ENCODE results near the gene HOXA10.
A peak's percentile ranks its signal among the peaks of the same experiment; 100 is the strongest.

HOXA10 gene

DNA sequence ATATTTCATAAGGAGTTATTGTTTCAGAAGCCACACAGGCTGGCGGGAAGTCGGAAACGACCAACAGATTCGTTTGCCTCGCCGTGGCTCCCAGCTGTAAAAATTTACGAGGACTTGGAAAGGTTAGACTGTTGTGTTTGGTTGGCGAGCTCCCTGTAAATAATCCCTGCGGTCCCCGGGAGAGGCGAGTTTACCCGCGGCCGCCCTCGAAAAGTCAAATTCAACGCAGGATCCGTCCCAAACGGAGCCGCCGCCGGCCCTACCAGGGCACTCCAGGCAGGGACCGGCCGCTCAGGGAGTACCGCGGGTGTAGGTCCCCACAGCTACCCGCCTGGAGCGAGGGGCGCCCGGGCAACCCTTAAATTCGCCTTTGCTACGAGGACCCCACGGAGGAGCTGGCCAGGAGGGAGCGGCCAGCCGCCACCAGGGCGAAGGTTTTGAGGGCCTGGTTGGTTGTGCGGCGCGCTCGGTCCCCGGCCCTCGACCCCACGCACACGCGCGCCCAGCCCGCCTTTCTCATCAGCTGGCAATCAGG, 8.1 kb downstream of the HOXA10 start:
- DNase-seq (ENCODE audit: low read depth) = no peak
- TF ChIP-seq, protein P1, sequence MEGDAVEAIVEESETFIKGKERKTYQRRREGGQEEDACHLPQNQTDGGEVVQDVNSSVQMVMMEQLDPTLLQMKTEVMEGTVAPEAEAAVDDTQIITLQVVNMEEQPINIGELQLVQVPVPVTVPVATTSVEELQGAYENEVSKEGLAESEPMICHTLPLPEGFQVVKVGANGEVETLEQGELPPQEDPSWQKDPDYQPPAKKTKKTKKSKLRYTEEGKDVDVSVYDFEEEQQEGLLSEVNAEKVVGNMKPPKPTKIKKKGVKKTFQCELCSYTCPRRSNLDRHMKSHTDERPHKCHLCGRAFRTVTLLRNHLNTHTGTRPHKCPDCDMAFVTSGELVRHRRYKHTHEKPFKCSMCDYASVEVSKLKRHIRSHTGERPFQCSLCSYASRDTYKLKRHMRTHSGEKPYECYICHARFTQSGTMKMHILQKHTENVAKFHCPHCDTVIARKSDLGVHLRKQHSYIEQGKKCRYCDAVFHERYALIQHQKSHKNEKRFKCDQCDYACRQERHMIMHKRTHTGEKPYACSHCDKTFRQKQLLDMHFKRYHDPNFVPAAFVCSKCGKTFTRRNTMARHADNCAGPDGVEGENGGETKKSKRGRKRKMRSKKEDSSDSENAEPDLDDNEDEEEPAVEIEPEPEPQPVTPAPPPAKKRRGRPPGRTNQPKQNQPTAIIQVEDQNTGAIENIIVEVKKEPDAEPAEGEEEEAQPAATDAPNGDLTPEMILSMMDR (IDR thresholded peaks at IDR 0.05; ENCODE audit: insufficient read depth, low read depth, low read length, missing control alignments) = no peak
- no peak overlapping the region for H3K4me3 ChIP-seq (ENCODE audit: low read length)

DNA sequence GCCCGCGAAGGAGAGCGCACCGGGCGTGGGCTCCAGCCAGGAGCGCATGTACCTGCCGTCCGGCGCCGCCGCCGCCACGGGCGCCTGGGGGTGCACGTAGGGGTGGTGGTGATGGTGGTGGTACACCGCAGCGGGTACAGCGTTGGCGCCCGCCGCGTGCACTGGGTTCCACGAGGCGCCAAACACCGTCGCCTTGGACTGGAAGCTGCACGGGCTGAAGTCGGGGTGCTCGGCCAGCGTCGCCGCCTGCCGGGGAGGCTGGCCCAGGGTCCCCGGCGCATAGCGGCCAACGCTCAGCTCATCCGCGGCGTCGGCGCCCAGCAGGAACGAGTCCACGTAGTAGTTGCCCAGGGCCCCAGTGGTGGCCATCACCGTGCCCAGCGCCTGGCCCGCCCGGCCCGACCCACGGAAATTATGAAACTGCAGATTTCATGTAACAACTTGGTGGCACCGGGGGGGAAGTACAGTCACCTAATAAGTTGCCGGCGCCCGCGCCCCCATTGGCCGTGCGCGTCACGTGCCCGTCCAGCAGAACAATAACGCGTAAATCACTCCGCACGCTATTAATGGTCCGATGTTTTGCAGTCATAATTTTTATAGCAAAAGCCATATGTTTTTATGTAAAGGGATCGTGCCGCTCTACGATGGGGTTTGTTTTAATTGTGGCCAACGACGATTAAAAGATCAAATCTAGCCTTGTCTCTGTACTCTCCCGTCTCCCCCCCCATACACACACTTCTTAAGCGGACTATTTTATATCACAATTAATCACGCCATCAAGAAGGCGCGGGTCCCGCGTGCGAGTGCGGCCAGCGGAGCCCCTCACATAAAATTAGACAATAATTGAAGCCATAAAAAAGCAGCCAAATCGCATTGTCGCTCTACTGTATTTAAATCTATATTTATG, 8.8 kb downstream of the HOXA10 start, which contains the start of gene HOXA9:
Gene HOXA9 (minus strand): TSS at position 449 of the 907 bp plus-strand sequence. CDS start 80 bp downstream, at position 369.
- DNase-seq (ENCODE audit: low read depth) = peak; percentile 53
- TF ChIP-seq, protein P1 (IDR thresholded peaks at IDR 0.05; ENCODE audit: insufficient read depth, low read depth, low read length, missing control alignments) = no peak
- H3K4me3 ChIP-seq (ENCODE audit: low read length) = no peak within 1 kb of the TSS

DNA sequence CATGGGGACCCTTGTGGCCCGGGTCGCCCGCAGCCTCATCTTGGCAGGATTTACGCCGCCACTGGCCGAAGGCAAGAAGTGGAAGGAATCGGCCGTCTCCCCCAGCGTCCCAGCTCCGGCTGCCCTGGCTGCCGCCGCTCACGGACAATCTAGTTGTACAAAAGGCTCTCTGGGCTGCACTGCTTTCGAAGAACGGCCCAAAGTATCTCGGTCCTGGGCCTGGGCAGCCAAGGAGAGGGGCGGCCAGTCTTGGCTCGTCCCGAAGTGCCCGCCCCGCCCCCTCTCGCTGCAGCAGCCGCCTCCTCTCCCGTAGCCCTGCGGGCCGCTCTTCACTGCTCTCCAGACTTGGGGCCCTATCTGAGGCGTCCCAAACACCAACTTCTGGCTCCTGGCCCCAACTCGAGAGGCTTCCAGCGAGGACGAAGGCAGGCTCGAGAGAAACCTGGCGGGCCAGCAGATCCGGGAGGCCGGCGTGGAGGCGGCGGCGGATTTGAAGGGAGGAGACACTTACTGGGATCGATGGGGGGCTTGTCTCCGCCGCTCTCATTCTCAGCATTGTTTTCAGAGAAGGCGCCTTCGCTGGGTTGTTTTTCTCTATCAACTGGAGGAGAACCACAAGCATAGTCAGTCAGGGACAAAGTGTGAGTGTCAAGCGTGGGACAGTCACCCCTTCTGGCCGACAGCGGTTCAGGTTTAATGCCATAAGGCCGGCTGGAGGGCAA, 9.6 kb downstream of the HOXA10 start:
- TF ChIP-seq, protein P1 (IDR thresholded peaks at IDR 0.05; ENCODE audit: insufficient read depth, low read depth, low read length, missing control alignments) = no peak
- no peak overlapping the region for H3K4me3 ChIP-seq (ENCODE audit: low read length)
- DNase-seq (ENCODE audit: low read depth) = no peak

DNA sequence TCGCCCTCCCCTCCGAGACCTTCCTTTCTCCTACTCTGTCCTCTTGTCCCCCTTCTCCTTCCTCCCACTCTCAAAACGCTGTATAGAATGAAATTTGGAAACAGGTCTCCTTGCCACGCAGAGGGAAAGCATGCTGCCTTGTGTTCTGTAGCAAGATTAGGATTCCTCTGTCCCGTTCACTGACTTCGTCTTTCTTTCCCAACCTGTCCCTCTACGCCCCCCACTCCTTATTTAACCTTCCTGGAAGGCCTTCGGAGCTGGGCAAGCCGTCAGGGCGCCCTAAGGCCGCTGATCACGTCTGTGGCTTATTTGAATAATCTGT, 10.1 kb downstream of the HOXA10 start:
- no peak for DNase-seq (ENCODE audit: low read depth)
- H3K4me3 ChIP-seq (ENCODE audit: low read length) = no peak overlapping the region
- TF ChIP-seq, protein P1 (IDR thresholded peaks at IDR 0.05; ENCODE audit: insufficient read depth, low read depth, low read length, missing control alignments) = no peak

DNA sequence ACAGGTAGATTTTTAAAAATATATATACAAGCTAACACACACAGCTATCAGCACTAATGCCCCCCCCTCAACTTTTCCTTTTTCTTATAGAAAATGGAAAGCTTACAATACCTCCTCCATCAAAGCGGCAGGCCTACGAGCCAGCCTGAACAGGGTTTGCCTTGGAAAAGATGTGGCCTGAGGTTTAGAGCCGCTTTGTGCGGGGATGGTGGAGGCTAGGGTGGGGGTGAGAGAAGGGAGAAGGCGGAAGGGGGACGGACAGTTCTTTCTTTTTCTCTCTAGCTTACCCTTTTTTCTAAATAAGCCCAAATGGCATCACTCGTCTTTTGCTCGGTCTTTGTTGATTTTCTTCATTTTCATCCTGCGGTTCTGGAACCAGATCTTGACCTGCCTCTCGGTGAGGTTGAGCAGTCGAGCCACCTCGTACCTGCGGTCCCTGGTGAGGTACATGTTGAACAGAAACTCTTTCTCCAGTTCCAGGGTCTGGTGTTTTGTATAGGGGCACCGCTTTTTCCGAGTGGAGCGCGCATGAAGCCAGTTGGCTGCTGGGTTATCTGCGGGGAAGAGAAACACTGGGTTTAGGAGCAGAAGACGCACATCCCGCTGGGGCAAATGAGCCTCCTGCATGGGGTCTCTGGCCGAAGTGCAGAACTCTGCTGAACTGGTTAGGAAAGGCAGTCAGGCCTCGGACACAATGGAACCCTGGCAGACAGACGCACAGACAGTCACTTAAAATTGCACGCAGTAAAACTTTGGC, 10.7 kb downstream of the HOXA10 start:
- TF ChIP-seq, protein P1 (IDR thresholded peaks at IDR 0.05; ENCODE audit: insufficient read depth, low read depth, low read length, missing control alignments) = no peak
- H3K4me3 ChIP-seq (ENCODE audit: low read length) = no peak overlapping the region
- no peak for DNase-seq (ENCODE audit: low read depth)

DNA sequence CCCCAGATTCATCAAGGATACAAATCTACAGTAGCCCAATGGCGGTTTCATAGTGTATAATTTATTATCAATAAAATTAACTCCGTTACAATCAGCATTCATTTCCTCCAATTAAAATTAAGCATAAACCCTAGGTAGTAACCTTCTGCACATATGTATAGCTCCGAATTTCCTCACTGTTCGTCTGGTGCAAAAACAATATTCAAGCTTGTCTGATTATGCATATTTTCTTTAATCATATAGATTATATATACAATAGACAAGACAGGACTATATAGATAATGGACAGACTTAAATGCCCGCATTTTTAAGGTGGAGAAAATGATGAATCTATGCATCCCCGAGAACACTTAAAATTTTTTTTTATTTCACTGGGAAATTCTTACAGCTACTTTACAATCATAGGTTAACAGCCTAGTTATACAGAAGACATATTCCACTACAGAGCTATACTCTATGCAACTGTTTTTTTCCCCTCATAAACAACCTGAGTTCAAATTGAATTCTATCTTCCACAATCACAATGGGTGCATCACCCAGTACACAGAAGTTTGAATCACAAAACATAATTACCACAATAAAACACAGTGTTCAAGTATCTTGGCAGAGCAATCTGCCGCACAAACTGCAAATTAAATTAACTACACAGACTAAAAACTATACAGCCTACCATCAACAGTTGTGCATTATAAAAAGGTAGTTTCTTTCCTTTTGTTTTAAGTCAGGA, 11.4 kb downstream of the HOXA10 start:
- H3K4me3 ChIP-seq (ENCODE audit: low read length) = no peak overlapping the region
- DNase-seq (ENCODE audit: low read depth) = no peak
- TF ChIP-seq, protein P1 (IDR thresholded peaks at IDR 0.05; ENCODE audit: insufficient read depth, low read depth, low read length, missing control alignments) = no peak
